GM21529 (cell line): Measurements from ENCODE around the gene BRWD1.
"Not testable (repeated sequence)": the region's sequence is repeated elsewhere in the genome, so short reads cannot be mapped to it uniquely, and the experiment has no call there.

Experiments used
- ATAC-seq: cut with Tn5 transposase; IDR thresholded peaks from one replicate; pipeline ENCODE4 v1.9.1; 2021; ENCODE audit not compliant: unreplicated experiment

Gene BRWD1

DNA sequence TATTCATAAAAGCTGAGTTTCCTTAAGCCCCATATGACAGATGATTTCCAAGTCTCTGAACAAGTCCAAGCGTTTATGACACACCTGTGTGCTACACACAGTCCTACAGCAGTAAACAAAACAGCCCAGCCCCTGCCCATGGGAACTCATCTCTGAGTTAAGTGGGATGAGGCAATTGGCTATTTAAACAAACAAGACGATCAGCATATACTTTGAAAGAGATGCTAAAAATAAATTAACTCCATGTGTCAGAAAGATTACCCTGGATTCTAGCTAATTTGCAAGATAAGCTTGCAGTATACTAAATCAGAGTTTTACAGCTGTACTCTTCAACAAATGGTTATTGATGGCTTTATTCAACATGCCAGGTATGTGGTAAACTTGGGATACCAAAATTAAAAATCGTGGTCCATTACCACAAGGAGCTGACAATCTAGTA is 137.1 kb downstream of the BRWD1 start:
- no peak for ATAC-seq

DNA sequence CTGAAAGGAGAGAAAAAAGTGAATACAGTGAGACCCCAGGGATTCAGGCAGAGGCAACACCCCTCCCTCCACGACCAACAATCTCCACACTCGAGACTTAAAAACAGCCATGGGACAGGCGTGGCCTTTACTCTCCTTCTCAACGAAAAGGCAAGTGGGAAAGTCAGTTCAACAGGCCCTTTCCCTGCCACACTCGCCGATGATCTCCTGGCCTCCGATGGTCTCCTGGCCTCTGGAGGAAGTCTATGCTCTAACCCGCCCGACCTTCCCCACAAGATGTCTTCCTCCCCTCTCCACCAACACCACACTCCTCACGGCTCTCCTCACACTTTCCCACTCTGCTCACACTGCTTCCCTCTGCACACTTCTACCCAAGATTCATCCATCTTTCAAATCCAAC is 137.8 kb downstream of the BRWD1 start:
- ATAC-seq, result no peak

DNA sequence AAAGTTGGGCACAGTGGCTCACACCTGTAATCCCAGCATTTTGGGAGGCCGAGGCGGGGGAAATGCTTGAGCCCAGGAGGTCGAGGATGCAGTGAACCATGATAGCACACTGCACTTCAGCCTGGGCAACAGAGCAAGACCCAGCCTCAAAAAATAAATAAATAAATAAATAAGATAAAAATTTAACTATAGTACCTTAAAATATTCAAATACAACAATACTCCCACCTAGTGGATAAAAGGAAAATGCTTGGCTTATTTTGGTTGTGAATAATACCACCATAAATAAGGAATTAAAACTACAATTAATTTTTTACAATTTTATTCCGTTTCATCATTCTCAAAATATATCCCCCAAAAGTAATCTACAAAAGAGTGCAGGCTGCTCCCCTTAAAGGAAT is 138.3 kb downstream of the BRWD1 start:
- ATAC-seq, result no peak

DNA sequence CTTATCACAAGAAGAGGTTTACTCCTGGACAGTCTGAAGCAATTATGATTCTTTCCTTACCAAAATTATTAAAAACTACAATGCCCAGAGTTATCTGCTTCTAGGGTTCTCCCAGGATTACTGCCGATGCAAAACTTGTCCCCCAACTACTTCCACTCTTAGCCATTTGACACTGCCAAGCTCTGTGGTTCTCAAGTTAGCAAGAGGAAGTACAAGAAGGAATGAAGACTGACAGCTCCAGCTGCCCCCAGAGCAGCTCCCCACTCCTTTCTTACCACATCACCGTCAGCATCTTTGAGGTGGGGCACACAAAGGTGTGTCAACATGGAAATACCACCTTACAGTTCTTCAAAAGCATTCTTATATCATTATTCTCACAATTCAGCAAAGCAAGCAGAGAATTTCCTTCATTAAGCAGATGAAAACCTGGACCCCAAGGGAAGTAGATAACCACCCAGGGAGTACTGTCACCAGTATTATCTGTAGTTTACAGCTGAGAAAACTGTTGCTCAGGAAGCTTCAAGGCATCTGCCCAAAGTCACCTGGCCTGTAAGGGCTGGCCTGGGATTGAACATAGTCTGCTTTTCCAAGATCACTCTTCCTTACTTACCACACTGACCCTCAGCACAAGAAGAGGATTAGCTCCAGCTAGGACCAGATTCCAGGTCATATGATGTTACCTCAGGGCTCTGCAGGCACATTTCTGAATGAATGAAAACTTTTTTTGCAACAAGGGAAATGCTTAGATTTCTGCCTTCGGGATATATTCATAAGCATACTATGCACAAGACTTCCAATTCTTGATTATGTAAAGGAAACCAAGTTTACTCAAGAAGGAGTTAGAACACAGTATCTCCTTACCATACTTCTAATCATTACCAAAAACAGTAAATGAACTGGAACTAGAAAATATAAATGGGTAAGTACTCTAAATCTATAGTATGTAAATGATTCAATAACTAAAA is 139.4 kb downstream of the BRWD1 start:
- ATAC-seq, result no peak

DNA sequence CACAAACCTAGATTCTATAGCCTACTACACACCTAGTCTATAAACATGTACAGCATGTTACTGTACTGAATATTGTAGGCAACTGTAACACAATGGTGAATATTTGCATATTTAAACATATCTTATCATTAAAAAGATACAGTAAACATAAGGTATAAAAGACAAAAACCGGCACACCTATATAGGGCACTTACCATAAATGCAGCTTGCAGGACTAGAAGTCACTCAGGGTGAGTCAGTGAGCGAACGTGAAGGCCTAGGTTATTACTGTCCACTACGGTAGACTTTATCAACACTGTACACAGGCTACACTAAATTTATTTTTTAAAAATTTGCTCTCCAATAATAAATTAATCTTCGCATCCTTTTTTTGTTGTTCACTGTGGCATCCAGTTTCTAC is 143.5 kb downstream of the BRWD1 start:
- ATAC-seq, result no peak

DNA sequence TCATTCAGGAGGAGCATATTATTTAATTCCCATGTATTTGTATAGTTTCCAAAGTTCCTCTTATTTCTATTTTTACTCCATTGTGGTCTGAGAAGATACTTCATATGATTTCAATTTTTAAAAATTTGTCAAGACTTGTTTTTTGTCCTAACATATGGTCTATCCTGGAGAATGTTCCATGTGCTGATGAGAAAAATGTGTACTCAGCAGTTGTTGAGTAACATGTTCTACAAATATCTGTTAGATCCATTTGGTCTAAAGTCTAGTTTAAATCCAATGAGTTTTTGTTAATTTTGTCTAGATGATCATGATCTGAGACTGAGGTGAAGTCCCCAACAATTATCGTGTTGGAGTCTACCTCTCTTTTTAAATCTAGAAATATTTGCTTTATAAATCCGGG is 144.6 kb downstream of the BRWD1 start:
- ATAC-seq, result no peak

DNA sequence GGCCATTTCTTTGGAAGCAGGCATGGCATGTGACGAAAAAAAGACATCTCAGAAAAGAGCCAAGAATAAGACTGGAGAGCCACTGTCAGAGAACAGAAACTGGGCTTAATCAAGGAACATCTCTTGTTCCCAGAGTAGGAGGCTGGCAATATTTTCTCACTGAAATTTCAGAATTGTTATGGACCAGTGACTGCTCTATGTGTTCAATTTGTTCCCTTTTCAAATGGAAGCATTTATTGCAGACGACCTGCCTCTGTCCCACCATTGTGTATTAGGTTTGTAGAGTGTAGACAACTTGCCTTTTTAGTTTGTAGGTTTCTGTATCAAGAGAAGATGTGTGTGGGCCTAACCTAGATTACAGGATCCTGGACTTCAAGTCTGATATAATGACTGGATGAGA is 148.9 kb downstream of the BRWD1 start:
- ATAC-seq, result no peak

DNA sequence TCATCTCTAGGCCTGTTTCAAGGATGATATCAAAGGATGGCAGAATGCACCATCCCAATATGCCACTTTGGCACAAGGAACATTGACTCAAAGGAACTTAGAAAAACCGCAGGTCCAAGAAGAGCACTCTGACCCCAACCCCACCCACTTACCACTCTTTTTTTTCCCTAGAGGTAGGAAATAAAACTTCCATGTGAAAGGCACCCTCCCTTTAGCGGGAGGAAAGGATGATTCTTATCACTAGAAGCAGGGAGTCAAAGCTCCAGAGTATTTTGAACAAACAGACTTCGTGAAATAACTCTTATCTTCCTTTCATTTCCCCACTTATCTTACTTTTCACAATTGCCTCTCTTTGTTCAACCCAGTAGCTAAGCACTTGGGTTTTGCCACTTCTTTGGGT is 152.4 kb downstream of the BRWD1 start:
- ATAC-seq, result no peak

DNA sequence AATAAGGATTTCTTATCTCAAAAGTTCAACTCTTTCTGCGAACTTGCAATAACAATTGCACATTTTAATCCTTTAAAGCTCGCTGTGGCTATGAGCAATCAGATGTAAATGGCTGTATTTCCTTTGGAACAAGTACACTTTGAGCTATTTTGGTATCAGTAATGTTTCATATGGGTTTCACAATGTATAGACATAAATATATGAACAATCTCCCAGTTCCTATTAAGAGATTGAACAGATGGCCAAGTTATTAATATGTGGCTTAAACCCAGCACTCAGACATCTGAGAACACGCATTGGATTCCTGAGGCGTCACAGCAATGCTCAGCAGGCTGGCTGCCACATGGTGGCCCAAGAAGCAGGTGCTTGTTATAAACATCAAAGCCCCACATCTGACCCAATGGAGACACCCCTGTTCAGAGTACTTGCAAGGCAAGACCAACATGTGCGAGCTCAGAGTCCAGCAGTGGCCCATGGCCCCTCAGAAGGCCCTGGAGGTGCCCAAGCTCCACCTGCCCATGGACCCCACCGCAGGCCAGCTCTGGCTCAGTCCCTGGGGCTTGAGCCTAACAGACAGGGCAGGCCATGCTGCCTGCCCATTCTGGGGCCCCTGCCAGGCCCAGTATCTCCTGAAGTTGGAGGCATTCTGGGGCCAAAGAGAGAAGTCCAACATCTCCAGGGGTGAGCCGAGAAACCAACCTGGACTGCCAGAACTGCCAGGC is 153.9 kb downstream of the BRWD1 start:
- ATAC-seq, result no peak

DNA sequence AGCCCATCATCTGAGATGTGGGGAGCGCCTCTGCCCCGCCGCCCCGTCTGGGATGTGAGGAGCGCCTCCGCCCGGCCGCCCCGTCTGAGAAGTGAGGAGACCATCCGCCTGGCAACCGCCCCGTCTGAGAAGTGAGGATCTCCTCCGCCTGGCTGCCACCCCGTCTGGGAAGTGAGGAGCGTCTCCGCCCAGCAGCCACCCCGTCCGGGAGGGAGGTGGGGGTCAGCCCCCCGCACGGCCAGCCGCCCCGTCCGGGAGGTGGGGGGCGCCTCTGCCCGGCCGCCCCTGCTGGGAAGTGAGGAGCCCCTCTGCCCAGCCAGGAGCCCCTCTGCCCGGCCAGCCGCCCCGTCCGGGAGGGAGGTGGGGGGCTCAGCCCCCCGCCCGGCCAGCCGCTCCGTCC is 156.2 kb downstream of the BRWD1 start:
- not testable (repeated sequence) for ATAC-seq

DNA sequence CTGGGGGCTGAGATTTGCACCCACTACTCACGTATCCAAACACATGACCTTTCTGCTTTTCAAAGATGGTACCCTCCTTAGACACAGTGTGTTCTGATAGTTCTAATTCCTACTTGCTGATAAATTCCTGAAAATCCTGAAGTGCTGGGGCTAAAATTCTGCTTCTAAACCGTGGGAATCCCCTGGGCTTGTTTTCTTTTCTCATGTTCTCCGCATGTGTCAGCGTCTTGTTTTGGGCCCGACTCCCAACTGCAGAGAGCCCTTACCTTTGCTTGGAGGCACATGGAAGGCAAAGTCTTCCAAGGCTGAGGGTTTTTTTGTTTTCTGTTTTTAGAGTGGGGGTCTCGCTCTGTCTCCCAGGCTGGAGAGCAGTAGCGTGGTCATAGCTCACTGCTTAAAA is 157.4 kb downstream of the BRWD1 start:
- no peak for ATAC-seq

DNA sequence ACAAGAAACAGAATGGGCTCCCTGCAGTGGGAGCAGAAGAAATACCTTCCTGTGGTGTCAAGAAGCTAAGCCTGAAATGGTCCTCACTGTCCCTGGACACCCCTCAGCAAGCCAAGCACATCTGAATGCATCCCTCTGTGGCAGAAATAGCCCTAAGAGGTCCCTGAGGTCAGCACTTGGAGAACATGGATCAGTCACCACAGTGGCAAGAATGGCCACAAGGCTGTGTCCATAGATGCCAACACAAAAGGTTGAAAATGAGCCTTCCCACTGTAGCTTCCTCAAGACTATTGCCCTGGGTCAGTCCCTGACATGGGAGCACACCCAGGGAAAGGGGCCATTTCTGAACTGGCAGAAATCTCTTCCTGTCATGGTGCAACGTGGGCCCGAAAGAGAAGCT is 157.9 kb downstream of the BRWD1 start:
- no peak for ATAC-seq

DNA sequence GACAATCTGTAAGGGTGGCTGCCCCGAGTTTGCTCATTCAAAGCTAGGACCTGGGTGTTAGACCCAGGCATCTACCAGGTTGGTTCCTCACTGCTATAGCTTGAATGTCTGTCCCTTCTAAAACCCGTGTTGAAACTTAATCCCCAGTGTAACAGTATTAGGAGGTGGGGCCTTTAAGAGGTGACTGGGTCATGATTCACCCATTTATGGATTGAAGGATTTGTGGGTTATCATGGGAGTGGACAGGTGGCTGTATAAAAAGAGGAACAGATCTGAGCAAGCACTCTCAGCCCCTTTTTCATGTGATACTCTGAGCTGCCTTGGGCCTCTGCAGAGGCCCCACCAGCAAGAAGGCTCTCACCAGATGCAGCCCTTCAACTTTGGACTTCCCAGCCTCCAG is 159.6 kb downstream of the BRWD1 start:
- ATAC-seq, result no peak

DNA sequence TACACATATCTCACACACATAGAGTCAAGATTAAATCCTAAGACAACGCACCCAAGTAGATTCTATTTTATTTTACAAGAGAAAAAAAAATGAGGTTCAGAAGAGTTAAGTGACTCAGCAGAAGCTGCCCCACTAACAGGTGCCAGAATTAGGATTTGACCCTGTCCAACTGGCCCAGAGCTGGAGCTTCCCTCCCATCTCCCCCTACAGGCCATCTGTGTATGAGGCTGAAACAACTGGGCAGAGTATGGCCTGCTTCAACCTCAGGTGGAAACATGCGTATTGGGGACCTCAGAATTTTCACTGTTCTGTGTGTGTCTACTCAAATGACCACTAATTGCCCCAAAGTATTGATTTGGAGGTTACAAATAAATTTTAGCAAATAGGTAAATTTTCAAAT is 160.1 kb downstream of the BRWD1 start:
- ATAC-seq, result no peak

DNA sequence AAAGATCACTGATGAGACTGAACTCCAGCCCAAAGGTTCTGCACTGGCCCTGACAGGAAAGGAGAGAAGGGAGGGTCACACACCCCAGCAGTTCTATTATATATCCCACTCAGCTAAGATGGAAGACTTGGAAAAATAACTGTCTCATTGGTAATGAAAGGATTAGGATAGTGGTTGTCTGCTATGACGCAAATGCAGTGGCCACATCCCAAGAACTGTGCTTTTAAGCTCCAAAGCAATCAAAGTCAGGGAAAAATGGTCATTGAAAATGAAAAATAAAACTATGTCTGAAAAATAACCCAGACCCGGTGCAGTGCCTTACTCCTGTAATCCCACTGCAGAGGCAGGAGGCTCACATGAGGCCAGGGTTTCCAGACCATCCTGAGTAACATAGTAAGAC is 161.2 kb downstream of the BRWD1 start:
- no peak for ATAC-seq

DNA sequence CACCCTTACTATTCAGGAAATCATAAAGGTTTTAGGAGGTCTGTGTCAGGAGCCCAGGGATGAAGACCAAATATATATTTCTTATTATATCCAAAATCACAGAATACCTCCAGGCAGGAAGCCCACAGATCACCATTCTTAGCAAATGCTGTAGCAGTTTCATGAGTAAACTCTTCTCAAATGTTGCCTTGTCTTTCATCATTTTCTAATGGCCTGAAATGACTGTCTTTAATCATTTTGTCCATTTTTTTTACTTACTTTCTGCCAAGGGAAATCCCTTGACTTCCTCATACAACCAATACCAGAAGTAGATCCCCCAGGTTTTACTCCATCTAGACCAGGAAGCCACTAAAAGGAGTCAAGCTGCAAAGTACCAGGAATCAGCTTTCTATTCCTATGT is 162.6 kb downstream of the BRWD1 start:
- no peak for ATAC-seq

DNA sequence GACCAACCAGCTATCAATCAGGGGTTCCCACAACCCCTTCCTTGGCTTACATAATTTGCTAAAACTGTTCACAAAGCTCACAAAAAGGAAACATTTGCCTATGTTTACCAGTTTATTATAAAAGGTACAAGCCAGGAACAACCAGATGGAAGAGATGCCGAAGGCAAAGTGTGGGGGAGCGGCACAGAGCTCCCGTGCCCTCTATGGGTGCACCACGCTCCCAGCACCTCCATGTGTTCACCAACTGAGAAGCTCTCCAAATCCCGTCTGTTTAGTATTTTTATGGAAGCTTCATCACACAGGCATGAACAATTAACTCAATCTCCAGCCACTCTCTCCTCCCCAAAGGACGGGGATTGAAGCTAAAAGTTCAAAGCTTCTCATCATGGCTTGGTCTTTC is 163.1 kb downstream of the BRWD1 start:
- ATAC-seq, result no peak

DNA sequence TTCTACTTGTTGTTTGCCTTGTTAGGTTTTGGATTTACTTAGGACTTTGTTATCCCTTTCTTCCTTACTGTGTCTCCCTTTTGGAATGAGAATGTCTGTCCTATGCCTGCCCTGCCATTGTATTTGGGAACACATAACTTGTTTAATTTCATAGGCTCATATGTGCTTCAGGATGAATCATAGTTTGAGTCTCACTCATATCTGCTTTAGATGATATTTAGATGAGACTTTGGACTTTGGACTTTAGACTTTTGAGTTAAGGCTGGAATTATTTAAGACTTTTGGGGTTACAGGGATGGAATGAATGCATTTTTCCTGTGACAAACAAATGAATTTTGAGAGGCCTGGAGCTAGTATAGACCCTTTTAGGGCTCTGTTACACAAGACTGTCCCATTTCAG is 163.6 kb downstream of the BRWD1 start:
- ATAC-seq, result no peak

DNA sequence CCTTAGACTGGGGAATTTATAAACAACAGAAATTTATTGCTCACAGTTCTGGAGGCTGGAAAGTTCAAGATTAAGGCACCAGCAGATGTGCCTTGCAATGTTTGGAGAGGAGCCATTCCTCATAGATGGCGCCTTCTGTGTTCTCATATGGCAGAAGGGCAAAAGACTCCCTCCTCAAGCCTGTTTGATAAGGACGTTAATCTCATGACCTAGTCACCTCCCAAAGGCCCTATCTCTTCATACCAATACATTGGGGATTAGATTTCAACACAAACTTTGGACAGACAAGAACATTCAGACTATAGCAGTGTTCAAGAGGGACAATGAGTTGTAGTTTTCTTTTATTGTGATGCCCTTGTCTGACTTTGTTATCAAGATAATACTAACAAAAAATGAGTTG is 164.5 kb downstream of the BRWD1 start:
- ATAC-seq, result no peak

DNA sequence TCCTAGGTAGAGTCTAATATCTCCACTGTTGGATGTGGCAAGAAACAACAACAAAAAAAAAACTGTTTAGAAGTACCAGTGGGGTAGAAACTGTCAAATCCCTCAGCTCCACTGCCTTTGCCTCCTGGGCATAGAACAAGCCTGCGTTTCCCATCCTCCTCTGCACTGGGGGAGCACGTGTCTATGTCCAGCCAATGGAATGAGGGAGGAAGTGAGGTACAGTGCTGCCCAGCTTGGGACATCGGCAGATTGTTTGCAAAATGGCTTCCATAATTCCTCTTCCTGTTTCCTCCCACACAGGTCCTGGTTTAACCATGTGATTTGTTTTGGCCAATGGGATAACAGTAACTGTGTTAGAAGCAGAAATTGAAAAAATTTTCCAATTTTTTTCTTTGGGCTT is 169.2 kb downstream of the BRWD1 start:
- ATAC-seq, result no peak

DNA sequence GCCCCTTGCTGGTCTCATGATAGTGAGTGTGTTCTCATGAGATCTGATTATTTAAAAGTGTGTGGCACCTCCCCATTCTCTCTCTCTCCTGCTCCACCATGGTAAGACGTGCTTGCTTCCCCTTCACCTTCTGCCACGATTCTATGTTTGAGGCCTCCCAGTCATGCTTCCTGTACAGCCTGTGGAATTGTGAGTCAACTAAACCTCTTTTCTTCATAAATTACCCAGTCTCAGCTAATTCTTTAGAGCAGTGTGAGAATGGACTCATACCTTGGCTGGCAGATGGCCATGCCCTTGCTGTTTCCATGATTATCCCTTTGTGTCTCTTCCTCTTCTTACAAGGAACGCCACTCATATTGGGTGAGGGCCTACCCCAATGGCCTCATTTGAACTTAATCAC is 170.5 kb downstream of the BRWD1 start:
- ATAC-seq, result no peak

DNA sequence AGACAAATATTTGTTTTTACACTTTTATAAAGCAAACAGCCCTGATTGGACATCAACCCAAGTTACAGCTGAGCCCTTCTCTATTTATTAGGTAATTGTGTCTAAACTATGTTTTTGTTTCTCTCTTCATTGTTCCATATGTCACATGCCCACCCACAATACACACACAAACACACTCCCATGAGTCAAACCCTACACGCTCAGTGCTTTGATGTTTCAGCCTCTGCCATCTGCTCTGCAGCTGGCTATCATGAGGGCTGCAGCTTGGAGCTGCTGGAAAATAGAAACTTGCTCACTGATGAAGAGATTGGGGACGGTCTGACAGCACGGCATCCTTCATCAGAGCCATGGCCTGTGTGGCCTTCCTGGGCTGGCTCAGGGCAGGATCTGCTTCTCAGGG is 171.9 kb downstream of the BRWD1 start:
- ATAC-seq, result no peak
